Measurements from ENCODE around the gene STK17A. TPM values are rescaled to one million over a fixed set of nuclear protein-coding genes. Genes with fewer than 3 reads are reported as not detected.

STK17A gene
- 109 and 141 TPM in 2 replicates for total RNA-seq (2014; rRNA removed; shearing (Covaris generic))

DNA sequence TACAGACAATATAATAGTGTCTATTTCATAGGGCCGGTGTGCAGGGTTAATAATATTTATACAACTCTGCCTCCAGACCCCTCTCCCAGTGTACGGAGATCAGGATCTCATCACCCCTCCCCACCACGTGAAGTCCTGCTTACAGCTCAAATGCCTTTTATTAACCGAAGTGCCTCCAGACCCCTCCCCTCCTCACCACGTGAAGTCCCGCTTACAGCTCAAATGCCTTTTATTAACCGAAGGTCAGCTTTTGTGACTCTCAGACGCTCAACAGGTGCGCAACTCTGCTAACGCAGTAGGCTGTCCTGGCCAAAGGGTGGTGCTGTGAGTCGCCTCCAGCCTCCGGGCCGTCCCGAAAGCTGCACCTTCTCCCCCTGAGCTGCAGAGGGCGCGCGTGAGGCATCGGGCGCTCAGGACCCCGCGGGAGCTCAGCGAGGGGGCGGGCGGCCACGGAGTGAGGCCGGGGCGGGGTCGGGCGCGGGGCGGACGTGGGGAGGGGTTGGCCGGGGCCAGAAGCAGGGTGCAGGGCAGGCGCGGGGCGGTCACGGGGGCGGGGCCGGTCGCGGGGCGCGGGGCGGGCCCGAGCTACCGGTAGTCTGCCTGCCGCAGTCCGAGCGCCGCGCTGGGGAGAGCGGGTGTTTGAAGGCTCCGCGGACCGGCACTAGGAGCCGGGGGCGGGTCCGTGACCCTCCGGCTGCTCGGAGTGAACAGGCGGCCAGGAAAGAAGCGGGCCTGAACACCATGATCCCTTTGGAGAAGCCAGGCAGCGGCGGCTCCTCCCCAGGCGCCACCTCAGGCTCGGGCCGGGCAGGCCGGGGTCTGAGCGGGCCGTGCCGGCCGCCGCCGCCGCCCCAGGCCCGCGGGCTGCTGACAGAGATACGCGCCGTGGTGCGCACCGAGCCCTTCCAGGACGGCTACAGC is at the start of gene STK17A:
STK17A (plus strand) TSS at position 606 of the 921 bp plus-strand sequence; CDS start at position 742, 136 bp downstream.
- DNase-seq (ENCODE audit: low read depth), result peak; percentile 87

DNA sequence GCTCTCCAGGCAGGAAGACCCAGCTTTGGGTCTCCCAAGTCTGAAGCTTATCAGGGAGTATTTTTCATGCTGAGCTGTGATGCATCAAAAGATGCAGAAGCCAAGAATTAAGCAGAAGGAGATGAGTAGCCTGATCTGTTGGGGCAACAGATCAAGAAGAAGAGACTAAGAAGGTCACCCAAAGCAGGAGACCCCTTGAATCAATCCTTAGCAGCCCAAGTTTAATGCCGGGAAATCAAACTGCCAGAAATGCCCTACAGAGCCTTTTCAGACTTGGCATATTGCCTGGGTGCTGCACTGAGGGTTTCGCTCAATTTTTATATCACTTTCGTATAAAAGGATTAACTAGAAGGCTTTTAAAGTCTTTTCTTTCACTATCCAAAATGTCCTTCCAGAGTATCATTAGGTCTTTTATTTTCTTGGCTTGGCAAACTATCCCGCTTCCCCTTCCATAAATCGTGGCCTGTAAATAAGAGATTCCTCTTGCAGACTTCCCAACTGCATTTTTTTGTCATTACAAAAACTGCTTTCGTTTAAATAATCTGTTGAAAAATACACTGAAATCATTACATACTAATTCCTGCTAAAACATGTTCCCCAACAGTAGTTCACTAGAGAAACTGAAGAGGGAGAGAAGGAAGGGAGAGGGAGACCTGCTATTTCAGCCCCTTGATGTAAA is 49.0 kb upstream of the STK17A start:
- peak; percentile 15 for DNase-seq (ENCODE audit: low read depth)

- peak; percentile 56 for DNase-seq (ENCODE audit: low read depth)
Measured at GRCh38 chr7:43535031-43535451, 47.9 kb upstream of the STK17A start.

DNA sequence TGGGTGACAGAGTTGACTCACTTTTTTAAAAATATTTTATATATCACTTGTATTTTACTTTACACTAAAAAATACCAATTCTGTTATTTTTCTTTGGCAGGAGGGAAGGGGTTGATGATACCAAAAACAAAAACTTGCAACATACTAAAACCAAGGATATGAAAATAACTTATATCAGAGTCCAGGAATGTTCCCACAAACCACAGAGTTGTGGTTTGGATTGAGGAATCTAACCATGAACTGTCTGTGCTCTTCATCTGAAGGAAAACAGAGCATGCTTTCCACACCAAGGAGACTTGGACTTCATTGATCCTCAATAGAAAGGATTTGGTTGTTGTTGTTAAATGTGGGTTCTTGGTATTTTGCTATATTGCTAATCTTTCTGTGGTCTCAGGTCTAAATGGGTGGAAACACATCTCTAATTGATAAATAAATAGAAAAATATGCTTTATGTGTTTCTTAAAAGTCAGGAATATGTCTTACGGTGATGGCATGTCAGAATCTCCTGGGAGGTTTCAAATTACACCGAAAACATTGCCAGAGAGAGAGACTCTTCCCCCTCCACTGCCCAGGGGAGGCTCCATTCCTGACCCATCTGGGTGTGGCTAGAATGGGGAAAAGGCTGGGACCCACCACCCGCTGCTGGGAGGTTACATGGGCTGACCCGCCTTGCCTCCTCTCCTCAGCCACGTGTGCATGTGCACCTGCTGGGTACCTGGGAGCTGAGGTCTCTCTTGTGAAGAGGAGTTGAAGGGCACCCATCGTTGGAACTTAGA is 46.9 kb upstream of the STK17A start:
- peak; percentile 86 for DNase-seq (ENCODE audit: low read depth)

- no peak for DNase-seq (ENCODE audit: low read depth)
Measured at GRCh38 chr7:43536773-43537172, 46.1 kb upstream of the STK17A start.

DNA sequence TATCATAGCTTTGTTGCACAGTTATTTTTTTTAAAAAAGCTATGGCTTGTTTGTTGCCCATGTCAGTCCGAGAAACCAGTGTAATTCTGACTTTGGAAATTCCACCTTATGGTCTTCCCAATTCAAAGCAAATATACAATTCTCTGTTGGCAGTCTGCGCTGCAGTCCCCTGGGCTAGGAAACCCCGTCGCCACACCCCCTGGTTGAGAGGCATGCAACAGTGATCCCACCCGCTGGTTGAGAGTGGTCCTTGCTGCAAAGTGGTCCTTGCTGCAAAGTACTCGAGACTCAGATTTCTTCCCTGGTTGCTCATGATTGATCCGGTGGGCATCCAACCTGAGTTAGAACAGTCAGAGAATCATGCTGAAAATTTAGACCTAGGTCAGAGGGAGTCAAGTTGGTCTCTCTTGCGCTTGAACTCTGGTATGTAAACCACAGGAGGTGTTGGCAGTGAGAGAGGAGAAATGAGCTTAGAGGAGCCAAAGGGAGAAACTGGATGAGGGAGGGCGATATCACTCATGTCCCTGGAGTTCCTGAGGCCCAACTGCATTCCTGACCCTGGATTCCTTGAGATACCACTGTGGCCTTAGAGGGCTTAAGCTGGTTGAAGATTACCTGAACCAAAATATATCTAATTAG is 45.0 kb upstream of the STK17A start:
- peak; percentile 74 for DNase-seq (ENCODE audit: low read depth)

DNA sequence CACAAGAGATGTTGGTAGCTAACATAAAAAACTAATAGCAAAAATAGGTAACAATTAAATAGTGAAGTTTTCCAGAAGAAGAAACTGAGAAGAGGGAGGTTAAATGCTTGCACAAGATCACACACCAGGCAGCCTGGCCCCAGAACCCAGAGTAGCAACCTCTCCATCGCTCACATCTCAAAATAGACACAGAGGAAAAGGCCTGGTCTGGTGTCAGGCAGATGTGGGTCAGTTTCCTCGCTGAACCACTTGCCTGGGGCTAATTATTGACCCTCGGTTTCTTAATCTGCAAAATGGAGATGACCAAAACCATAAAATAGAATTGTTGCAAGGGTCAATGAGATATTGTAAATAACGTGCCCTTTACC is 44.5 kb upstream of the STK17A start:
- DNase-seq (ENCODE audit: low read depth), result no peak

- DNase-seq (ENCODE audit: low read depth), result no peak
Measured at GRCh38 chr7:43540471-43540870, 42.4 kb upstream of the STK17A start.

- no peak for DNase-seq (ENCODE audit: low read depth)
Measured at GRCh38 chr7:43542716-43543115, 40.2 kb upstream of the STK17A start.

GRCh38 chr7:43546231-43546630 is 36.7 kb upstream of the STK17A start:
- DNase-seq (ENCODE audit: low read depth), result no peak

- DNase-seq (ENCODE audit: low read depth), result no peak
Measured at GRCh38 chr7:43550427-43550826, 32.5 kb upstream of the STK17A start.

GRCh38 chr7:43552122-43552521 is 30.8 kb upstream of the STK17A start:
- DNase-seq (ENCODE audit: low read depth), result no peak

- DNase-seq (ENCODE audit: low read depth), result peak; percentile 34
Measured at GRCh38 chr7:43553999-43554398, 28.9 kb upstream of the STK17A start.

GRCh38 chr7:43554423-43554822 is 28.5 kb upstream of the STK17A start:
- DNase-seq (ENCODE audit: low read depth), result no peak

GRCh38 chr7:43557831-43558495 is 24.9 kb upstream of the STK17A start:
- peak; percentile 73 for DNase-seq (ENCODE audit: low read depth)

GRCh38 chr7:43559171-43559945 is 23.6 kb upstream of the STK17A start:
- DNase-seq (ENCODE audit: low read depth), result peak; percentile 63

GRCh38 chr7:43559946-43560335 is 23.0 kb upstream of the STK17A start:
- no peak for DNase-seq (ENCODE audit: low read depth)

DNA sequence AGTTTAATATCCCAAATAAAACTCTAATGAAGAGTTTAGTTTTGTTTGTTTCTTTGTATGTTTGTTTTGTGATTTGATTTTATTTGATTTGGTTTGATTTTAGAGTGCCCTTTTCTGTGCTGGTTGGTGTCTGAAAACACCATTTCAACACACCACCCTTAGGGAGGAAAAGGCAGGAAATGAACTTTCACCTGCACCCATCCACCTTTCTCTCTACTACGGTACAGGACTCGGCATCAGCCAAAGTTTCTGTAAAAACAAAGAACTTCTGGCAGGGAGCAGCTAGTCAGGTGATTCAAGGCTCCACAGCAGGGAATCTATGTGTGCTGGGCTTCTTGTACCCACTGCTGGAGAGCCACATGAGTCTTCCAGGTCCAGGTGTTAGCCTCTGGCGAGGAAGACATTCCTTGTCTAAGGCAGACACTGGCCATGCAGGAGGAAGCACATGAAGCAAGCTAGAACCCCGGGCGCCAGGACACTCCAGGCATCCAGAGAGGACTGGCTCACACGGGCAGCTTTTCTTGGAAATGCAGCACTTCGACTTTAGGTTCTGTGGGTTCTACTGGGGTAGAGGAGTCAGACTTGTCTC is 22.1 kb upstream of the STK17A start:
- DNase-seq (ENCODE audit: low read depth), result no peak

DNA sequence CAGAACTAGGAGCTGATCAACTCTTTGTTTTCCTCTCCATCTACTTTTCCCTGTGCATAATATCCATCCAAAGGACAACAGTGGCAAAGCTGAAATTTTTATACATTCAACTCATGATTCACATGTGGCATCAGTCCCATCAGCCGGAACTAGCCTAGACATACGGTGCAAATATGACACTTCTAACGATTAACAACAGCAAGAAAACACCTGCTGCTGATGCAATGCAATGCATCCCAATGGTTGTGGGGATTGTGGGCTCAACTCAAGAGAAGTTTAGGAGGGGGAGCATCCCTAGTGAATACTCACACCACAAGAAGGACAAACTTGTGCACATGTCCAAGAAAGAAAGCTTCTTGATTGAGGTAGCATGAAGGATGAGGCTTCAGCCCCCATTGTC is 20.5 kb upstream of the STK17A start:
- no peak for DNase-seq (ENCODE audit: low read depth)

- DNase-seq (ENCODE audit: low read depth), result no peak
Measured at GRCh38 chr7:43565786-43566185, 17.1 kb upstream of the STK17A start.

All from M059J (cell line).